ENCODE data around the gene EPYC.

DNA sequence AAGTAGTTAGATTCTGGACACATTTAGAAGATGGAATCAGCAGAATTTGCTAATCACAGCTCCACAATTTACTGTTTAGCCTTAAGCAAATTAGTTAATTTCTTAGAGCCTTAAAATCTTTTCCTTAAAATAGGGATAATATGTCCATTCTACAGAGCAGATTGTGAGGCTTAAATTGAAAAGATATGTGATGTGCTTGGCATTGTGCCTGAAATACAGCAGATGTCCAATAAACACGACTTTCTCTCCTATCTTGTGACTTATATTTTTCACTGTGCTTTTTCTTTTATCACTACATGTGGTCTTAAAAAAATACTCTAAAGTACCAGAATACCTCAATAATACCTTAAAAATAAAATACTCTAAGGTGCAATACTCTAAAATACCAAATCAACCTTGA is 80.4 kb downstream of the EPYC start:
- TF ChIP-seq YY1 (IDR thresholded peaks at IDR 0.05; ENCODE audit: insufficient read depth, insufficient read length) (no peak), ZNF274 (IDR thresholded peaks at IDR 0.05; ENCODE audit: low read depth, low read length) (no peak), SUZ12 (IDR thresholded peaks at IDR 0.05; ENCODE audit: extremely low read depth, insufficient read depth, insufficient read length) (no peak)
